Myocyte (in vitro differentiated cells): ENCODE results near the gene PTPRN2. TPM values are rescaled to one million over a fixed set of nuclear protein-coding genes. Genes with fewer than 3 reads are reported as not detected.

Source experiments
- DNase-seq: peaks from one replicate; pipeline ENCODE4 v3.0.0-alpha.2; 2012; ENCODE audit warnings: low read depth
- total RNA-seq: library from RNA; depleted of rRNA; stranded (reverse); fragments of >200 nt; gene quantifications from 2 replicates; pipeline ENCODE4 v1.2.3, GENCODE V29; 2014

The PTPRN2 gene
- total RNA-seq, 1 donor from 2014 or later: 0.24 TPM

GRCh38 chr7:158556721-158557440 is 30.7 kb downstream of the PTPRN2 start:
- no peak for DNase-seq

GRCh38 chr7:158555034-158555520 is 32.5 kb downstream of the PTPRN2 start:
- no peak for DNase-seq

GRCh38 chr7:158550886-158551452 is 36.7 kb downstream of the PTPRN2 start:
- peak; percentile 7 for DNase-seq

GRCh38 chr7:158550394-158550700 is 37.3 kb downstream of the PTPRN2 start:
- no peak for DNase-seq

- no peak for DNase-seq
Measured at GRCh38 chr7:158549616-158550393, 37.8 kb downstream of the PTPRN2 start.

- DNase-seq: no peak
Measured at GRCh38 chr7:158549176-158549615, 38.4 kb downstream of the PTPRN2 start.

GRCh38 chr7:158548726-158549125 is 38.9 kb downstream of the PTPRN2 start:
- no peak for DNase-seq

- DNase-seq: no peak
Measured at GRCh38 chr7:158547817-158548216, 39.8 kb downstream of the PTPRN2 start.

GRCh38 chr7:158546626-158547025 is 41.0 kb downstream of the PTPRN2 start:
- no peak for DNase-seq

- no peak for DNase-seq
Measured at GRCh38 chr7:158546214-158546613, 41.4 kb downstream of the PTPRN2 start.

- no peak for DNase-seq
Measured at GRCh38 chr7:158544708-158545107, 42.9 kb downstream of the PTPRN2 start.

- no peak for DNase-seq
Measured at GRCh38 chr7:158543840-158544239, 43.8 kb downstream of the PTPRN2 start.

- no peak for DNase-seq
Measured at GRCh38 chr7:158542651-158543566, 44.7 kb downstream of the PTPRN2 start.

GRCh38 chr7:158541346-158542010 is 46.1 kb downstream of the PTPRN2 start:
- no peak for DNase-seq

- DNase-seq: no peak
Measured at GRCh38 chr7:158539711-158540146, 47.9 kb downstream of the PTPRN2 start.

- no peak for DNase-seq
Measured at GRCh38 chr7:158538156-158538946, 49.3 kb downstream of the PTPRN2 start.

GRCh38 chr7:158537516-158537882 is 50.1 kb downstream of the PTPRN2 start:
- DNase-seq: no peak

- no peak for DNase-seq
Measured at GRCh38 chr7:158536871-158537515, 50.6 kb downstream of the PTPRN2 start.

- DNase-seq: no peak
Measured at GRCh38 chr7:158535079-158535478, 52.5 kb downstream of the PTPRN2 start.
